HG03575 (cell line): ENCODE measurements around the gene KIF11.

Experiments
- ATAC-seq: cut with Tn5 transposase; IDR thresholded peaks from one replicate; pipeline ENCODE4 v1.9.1; 2021; ENCODE audit not compliant: unreplicated experiment, insufficient number of reproducible peaks, low FRiP score; ENCODE audit errors: extremely low read depth

KIF11 gene

GRCh38 chr10:92662848-92663247, 69.9 kb downstream of the KIF11 start:
- no peak for ATAC-seq

GRCh38 chr10:92664322-92664721, 71.4 kb downstream of the KIF11 start:
- no peak for ATAC-seq

DNA sequence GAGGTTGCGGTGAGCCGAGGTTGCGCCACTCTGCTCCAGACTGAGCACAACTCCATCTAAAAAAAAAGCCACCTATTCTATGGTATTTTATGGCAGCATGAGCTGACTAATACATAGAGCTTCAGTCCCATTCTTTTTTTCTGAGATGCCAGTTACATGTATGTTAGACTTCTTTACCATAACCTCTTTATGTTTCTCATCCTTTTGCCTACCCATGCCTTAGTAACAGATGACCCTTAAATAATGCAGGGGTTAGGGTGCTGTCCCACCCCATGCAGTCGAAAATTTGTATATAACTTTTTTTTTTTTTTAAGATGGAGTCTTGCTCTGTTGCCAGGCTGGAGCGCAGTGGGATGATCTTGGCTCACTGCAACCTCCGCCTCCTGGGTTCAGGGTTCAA, 74.1 kb downstream of the KIF11 start:
- ATAC-seq, result no peak

- no peak for ATAC-seq
These were observed 84.8 kb downstream of the KIF11 start for GRCh38 chr10:92677708-92678107.

- no peak for ATAC-seq
These were observed 85.3 kb downstream of the KIF11 start for GRCh38 chr10:92678206-92678605.

GRCh38 chr10:92681306-92681834, 88.4 kb downstream of the KIF11 start:
- ATAC-seq, result no peak

DNA sequence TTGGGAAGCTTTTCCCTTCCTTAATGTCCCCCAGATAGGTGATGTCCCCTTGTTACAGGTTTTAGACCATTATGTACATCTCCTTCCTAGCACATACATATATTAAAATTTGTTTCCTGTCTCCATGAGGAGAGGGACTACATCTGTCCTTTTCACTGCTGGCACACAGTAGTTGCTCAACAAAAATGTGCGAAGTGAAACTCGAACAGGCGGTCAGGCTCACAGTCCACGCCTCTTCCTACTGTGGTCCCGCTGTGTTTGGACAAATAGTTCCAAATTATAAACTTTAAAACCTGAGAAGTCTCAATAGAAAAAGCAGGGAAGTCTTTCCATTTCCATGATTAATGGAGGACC, 95.6 kb downstream of the KIF11 start:
- no peak for ATAC-seq

DNA sequence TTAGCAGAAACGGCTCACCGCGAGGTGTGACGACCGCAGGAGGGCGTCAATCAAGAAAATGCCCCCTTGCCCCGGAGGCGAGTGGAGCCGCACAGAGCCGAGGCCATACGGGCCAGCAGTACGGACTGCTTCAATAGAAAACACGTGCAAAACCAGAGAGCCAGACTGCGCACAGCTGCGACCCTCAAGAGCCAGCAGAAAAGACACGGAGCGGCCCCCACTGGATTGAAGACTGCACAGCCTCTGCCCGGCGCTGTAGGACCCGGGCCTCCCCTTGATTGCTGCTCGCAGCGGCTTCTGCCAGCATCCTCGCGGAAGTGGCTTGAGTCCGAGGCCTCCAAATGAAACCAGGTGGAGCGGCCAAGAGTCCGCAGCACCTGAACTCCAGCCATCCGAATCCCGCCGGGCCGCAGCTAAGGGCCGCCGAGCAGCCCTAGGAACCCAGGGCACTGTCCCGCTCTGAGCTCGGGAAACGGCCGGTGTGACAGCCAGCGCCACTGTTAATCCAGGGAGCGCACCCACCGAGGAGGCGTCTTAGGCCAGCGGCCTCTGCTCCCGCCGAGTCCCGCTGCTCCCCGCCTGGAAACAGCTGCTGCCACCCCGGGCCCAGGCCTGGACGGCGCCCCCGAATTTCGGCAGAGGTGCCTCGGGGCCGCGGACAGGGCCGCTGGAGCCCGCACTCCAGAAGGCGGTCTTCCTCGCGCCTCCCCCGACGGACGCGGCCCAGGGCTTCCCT, 96.2 kb downstream of the KIF11 start:
- ATAC-seq, result no peak

DNA sequence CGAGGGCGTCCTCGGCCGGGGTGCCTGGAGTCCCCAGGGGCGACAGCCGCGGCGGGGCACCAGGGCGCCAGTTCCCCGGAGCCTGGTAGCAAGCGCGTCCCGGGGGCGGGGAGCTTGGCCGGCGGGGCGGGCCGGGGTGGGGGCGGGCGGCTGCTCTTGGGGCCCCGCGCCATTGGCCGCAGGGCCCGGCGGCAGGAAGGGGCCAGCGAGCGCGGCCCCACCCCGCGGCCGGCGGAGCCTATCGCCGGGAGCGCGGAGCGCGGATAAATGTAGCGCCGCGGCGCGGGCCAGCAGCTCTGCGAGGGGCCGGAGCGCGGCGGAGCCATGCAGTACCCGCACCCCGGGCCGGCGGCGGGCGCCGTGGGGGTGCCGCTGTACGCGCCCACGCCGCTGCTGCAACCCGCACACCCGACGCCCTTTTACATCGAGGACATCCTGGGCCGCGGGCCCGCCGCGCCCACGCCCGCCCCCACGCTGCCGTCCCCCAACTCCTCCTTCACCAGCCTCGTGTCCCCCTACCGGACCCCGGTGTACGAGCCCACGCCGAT, 96.8 kb downstream of the KIF11 start, which contains the start of gene HHEX:
TSS of gene HHEX (plus strand) at position 293 of the 548 bp plus-strand sequence. CDS start at position 325, 32 bp downstream.
- no peak for ATAC-seq

DNA sequence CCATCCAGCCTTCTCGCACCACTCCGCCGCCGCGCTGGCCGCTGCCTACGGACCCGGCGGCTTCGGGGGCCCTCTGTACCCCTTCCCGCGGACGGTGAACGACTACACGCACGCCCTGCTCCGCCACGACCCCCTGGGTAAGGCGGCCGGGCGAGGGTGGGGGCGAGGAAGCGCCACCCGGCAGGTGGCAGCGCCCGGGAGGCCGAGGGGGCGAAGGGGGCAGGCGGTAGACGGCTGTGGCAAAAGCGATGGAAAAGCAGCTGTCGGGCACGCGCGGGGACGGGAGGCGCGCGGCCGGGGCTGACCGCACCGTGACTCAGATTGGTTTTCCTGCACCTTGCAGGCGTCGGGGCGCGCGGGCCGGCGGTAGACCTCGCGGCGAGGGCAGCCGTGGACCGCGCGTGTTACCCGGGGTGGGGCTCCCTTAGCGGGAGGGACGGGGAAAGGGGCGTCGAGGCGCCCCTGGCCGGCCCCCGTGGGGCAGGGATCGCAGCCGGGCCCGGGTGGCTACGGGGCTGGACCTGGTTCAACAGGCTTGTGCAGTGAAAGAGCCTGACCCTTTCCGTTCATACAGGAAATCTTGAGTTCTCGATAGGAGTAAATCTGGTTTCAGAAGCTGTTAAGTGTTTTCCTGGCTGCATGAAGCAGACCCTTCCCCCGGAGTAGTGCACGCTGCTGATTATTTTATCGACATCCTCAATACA, 97.4 kb downstream of the KIF11 start:
- ATAC-seq, result no peak

GRCh38 chr10:92690915-92691590, 98.1 kb downstream of the KIF11 start:
- ATAC-seq, result no peak

DNA sequence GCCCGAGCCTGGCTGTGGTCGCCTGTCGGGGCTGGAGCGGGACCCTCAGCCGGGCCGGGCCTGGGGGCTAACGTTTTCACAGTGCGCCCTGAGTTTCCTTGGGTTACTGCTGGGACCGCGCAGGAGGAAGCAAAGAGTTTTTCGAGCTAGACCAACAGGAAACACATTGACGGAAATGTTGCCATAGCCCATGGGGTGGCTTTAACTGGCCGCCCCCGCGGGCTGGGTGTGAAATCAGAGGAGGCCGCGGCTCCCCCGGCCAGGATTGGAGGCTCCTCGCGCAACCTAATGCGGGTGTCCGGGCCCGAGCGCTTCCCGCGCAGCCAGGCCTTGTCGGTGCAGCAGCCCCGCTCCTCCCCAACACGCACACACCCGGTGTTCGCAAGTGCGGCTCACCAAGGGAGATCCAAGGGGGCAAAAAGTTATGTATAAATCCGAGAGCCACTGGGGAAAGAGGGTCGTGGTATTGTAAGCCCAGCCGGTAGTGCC, 98.7 kb downstream of the KIF11 start:
- no peak for ATAC-seq

DNA sequence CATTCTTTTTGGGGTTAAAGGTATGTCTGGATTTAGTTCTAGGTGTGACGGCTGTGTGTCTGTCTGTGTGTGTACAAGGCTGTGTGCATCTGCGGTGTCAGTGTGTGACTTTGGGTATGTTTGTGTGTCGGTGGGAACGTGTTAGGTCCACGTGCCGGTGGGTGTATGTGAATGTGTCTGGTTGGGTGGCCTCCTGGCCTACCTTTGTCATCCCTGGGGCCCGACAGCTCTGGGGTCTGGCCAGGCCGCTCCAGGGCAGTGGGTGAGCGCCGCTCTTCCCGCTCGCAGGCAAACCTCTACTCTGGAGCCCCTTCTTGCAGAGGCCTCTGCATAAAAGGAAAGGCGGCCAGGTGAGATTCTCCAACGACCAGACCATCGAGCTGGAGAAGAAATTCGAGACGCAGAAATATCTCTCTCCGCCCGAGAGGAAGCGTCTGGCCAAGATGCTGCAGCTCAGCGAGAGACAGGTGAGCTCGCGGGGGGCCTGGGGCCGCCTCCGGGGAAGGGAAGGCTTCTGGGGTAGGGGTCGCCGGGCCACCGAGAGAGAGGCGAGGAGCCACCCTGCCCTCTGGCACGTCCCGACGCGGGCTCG, 99.2 kb downstream of the KIF11 start:
- no peak for ATAC-seq

- ATAC-seq, result no peak
These were observed 100.0 kb downstream of the KIF11 start for GRCh38 chr10:92692697-92693533.

- no peak for ATAC-seq
These were observed 100.6 kb downstream of the KIF11 start for GRCh38 chr10:92693534-92693893.

GRCh38 chr10:92695679-92696605, 103.0 kb downstream of the KIF11 start:
- ATAC-seq, result no peak

- ATAC-seq, result no peak
These were observed 103.9 kb downstream of the KIF11 start for GRCh38 chr10:92696606-92697383.
